Naive thymus-derived CD4-positive, alpha-beta T cell (primary cell): ENCODE measurements around the gene UGT1A10. TPM values are rescaled to one million over a fixed set of nuclear protein-coding genes. Genes with fewer than 3 reads are reported as not detected.
"Not testable (repeated sequence)": the region's sequence is repeated elsewhere in the genome, so short reads cannot be mapped to it uniquely, and the experiment has no call there.

ENCODE experiments used
- ATAC-seq: fragments of 150-1000 bp; cut with Tn5 transposase; 2 replicates; pipeline ENCODE4 v1.10.0; 2021; ENCODE audit warnings: mild to moderate bottlenecking, moderate library complexity
- CTCF ChIA-PET: fragments of 350-600 bp; sonication (Branson Sonifier 250); formaldehyde crosslinking; loops from one replicate; lab custom pipeline; 2021; ENCODE audit warnings: antibody characterized with exemption; lab: Charles Lee
- POLR2A ChIA-PET: fragments of 350-600 bp; sonication (Branson Sonifier 250); formaldehyde crosslinking; loops from one replicate; lab custom pipeline; 2021; ENCODE audit warnings: antibody characterized with exemption, inconsistent platforms; lab: Charles Lee
- DNase-seq, 9 donors: peaks; one replicate each; pipeline versions ENCODE4 v3.0.0 to v3.0.0-alpha.2; 2020 to 2022; ENCODE audit warnings: mixed read lengths in 1 of 9
- H3K27ac ChIP-seq: one replicate; pipeline ENCODE4 v1.7.0; 2013; ENCODE audit warnings: mild to moderate bottlenecking, low read depth, low read length, moderate library complexity
- H3K27me3 ChIP-seq, 2 donors: one replicate each; pipeline ENCODE4 v1.7.0; 2013; ENCODE audit warnings: low read length in 2 of 2, mild to moderate bottlenecking in 2 of 2, moderate library complexity in 2 of 2; ENCODE audit not compliant: control insufficient read depth in 2 of 2, insufficient read depth in 2 of 2
- H3K36me3 ChIP-seq, 3 experiments: 1 replicate in 2 of 3; 2 replicates in 1 of 3; pipeline ENCODE4 v1.7.0; 2013; ENCODE audit warnings: low read length in 3 of 3, mild to moderate bottlenecking in 3 of 3, moderate library complexity in 1 of 3; ENCODE audit not compliant: insufficient read depth in 3 of 3, control insufficient read depth in 2 of 3
- H3K4me1 ChIP-seq, 2 donors: one replicate each; pipeline ENCODE4 v1.7.0; 2013; ENCODE audit warnings: low read length in 2 of 2, mild to moderate bottlenecking in 2 of 2, moderate library complexity in 1 of 2; ENCODE audit not compliant: control insufficient read depth in 2 of 2, insufficient read depth in 2 of 2
- H3K4me3 ChIP-seq: 2 replicates; pipeline ENCODE4 v1.7.0; 2013; ENCODE audit warnings: mild to moderate bottlenecking, low read length
- H3K9me3 ChIP-seq, 3 experiments: 1 replicate in 2 of 3; 2 replicates in 1 of 3; pipeline ENCODE4 v1.7.0; 2013; ENCODE audit warnings: low read length in 3 of 3; ENCODE audit not compliant: control insufficient read depth in 2 of 3
- H3K27ac Mint-ChIP-seq, 9 donors: one replicate each; pipeline ENCODE4 v1.8.0; 2020 to 2022; ENCODE audit warnings: mixed read lengths in 9 of 9, mild to moderate bottlenecking in 8 of 9, moderate library complexity in 5 of 9, inconsistent platforms in 2 of 9
- H3K27me3 Mint-ChIP-seq, 5 donors: one replicate each; pipeline ENCODE4 v1.8.0; 2021 to 2022; ENCODE audit warnings: mixed read lengths in 5 of 5, mild to moderate bottlenecking in 1 of 5
- H3K36me3 Mint-ChIP-seq, 5 donors: one replicate each; pipeline ENCODE4 v1.8.0; 2020 to 2022; ENCODE audit warnings: mixed read lengths in 5 of 5, mild to moderate bottlenecking in 3 of 5, inconsistent platforms in 1 of 5
- H3K4me1 Mint-ChIP-seq, 7 donors: one replicate each; pipeline ENCODE4 v1.8.0; 2020 to 2022; ENCODE audit warnings: mixed read lengths in 7 of 7, mild to moderate bottlenecking in 3 of 7, inconsistent platforms in 1 of 7
- H3K4me3 Mint-ChIP-seq, 10 donors: one replicate each; pipeline ENCODE4 v1.8.0; 2020 to 2022; ENCODE audit warnings: mild to moderate bottlenecking in 10 of 10, mixed read lengths in 10 of 10, moderate library complexity in 6 of 10, inconsistent platforms in 2 of 10
- H3K9me3 Mint-ChIP-seq, 11 donors: one replicate each; pipeline ENCODE4 v1.8.0; 2020 to 2022; ENCODE audit warnings: mixed read lengths in 11 of 11, mild to moderate bottlenecking in 4 of 11, inconsistent platforms in 1 of 11, moderate library complexity in 1 of 11
- intact Hi-C, 2 donors: fragments of 100-400 bp; cut with micrococcal nuclease; formaldehyde crosslinking; loops; one replicate each; pipeline ENCODE4 v1.15.1; 2023
- polyA plus RNA-seq, 2 donors: library from polyadenylated mRNA; unstranded; fragments of 300-500 nt; fragmentation: Illumina TruSeq; gene quantifications; one replicate each; pipeline ENCODE4 v1.2.3, GENCODE V29; 2021
- total RNA-seq, 6 experiments: library from RNA in 5 of 6; stranded (reverse) in 5 of 6; gene quantifications; 1 replicate in 5 of 6; 2 replicates in 1 of 6; pipeline ENCODE4 v1.2.3 and lab custom pipeline; 2021 to 2026

The UGT1A10 gene
- total and polyA plus RNA-seq, 7 experiments from 2014 or later = not detected

GRCh38 chr2:233713262-233713615, 77.0 kb downstream of the UGT1A10 start:
- no peaks in the 10 kb centered on the region for H3K9me3 ChIP-seq
- no peak overlapping the region for H3K27ac ChIP-seq
- Mint-ChIP-seq H3K27ac (no peak overlapping the region), H3K27me3 (peaks cover 15 to 46% (median 40%) of the 10 kb centered on the region in 5 donors), H3K4me1 (peaks cover 0 to 5% (median 0%) of the 10 kb centered on the region in 7 donors), H3K4me3 (no peak overlapping the region), H3K9me3 (no peaks in the 10 kb centered on the region), H3K36me3 (no peaks in the 10 kb centered on the region)
- H3K36me3 ChIP-seq = no peaks in the 10 kb centered on the region
- no peak overlapping the region for H3K4me3 ChIP-seq
- CTCF ChIA-PET = no interaction called here
- DNase-seq (no peak), ATAC-seq (no peak)
- peaks cover 0 to 3% of the 10 kb centered on the region in 2 donors for H3K27me3 ChIP-seq
- no peaks in the 10 kb centered on the region for H3K4me1 ChIP-seq
- POLR2A ChIA-PET = no interaction called here
- intact Hi-C loops = loop anchor here in 1 of 2 donors (5.0 kb wide), 4 partner anchors 311 to 861 kb away; partner anchors contain the start of gene ATG16L1

- Histone ChIP-seq H3K27ac (no peak overlapping the region), H3K27me3 (peaks cover 0 to 3% of the 10 kb centered on the region in 2 donors), H3K4me3 (no peak overlapping the region), H3K36me3 (no peaks in the 10 kb centered on the region), H3K4me1 (no peaks in the 10 kb centered on the region), H3K9me3 (no peaks in the 10 kb centered on the region)
- Mint-ChIP-seq H3K27me3 (peaks cover 15 to 50% (median 45%) of the 10 kb centered on the region in 5 donors), H3K27ac (no peak overlapping the region), H3K4me1 (peaks cover 0 to 5% (median 0%) of the 10 kb centered on the region in 7 donors), H3K36me3 (no peaks in the 10 kb centered on the region), H3K9me3 (no peaks in the 10 kb centered on the region), H3K4me3 (no peak overlapping the region)
- ATAC-seq (no peak), DNase-seq (no peak)
- ChIA-PET POLR2A (no interaction called here), CTCF (no interaction called here)
- intact Hi-C loops = loop anchor here in 1 of 2 donors (5.0 kb wide), 4 partner anchors 312 to 862 kb away; partner anchors contain the start of gene ATG16L1
Observed at GRCh38 chr2:233714121-233714520, 77.9 kb downstream of the UGT1A10 start.

- intact Hi-C loops = no loop called here
- peaks cover 11 to 52% (median 39%) of the 10 kb centered on the region in 5 donors for H3K27me3 Mint-ChIP-seq
Observed at GRCh38 chr2:233718552-233718951, 82.3 kb downstream of the UGT1A10 start, which contains the start of gene UGT1A4. TSS of gene UGT1A4 (plus strand) at chr2:233718736. CDS start at chr2:233718821, 85 bp downstream.

GRCh38 chr2:233728723-233729301, 92.6 kb downstream of the UGT1A10 start, which contains the start of gene UGT1A3:
TSS of gene UGT1A3 (plus strand) at chr2:233729042. CDS start at chr2:233729127, 85 bp downstream.
- DNase-seq = no peak
- no peaks in the 10 kb centered on the region for H3K36me3 Mint-ChIP-seq
- no peak within 1 kb of the TSS for H3K4me3 ChIP-seq
- H3K9me3 Mint-ChIP-seq = peaks cover 0 to 5% (median 0%) of the 10 kb centered on the region in 11 donors
- H3K9me3 ChIP-seq = no peaks in the 10 kb centered on the region
- POLR2A ChIA-PET = no interaction called here
- peaks cover 0 to 37% (median 14%) of the 10 kb centered on the region in 5 donors for H3K27me3 Mint-ChIP-seq
- ATAC-seq = no peak
- CTCF ChIA-PET = no interaction called here
- no peak within 1 kb of the TSS for H3K27ac ChIP-seq
- no peaks in the 10 kb centered on the region for H3K36me3 ChIP-seq
- intact Hi-C loops = no loop called here
- no peak within 1 kb of the TSS for H3K27ac Mint-ChIP-seq
- no peaks in the 10 kb centered on the region for H3K27me3 ChIP-seq
- H3K4me1 Mint-ChIP-seq = no peaks in the 10 kb centered on the region
- H3K4me1 ChIP-seq = no peaks in the 10 kb centered on the region
- H3K4me3 Mint-ChIP-seq = no peak within 1 kb of the TSS

More at GRCh38 chr2:233718552-233718951, 82.3 kb downstream of the UGT1A10 start, which contains the start of gene UGT1A4:
- H3K4me1 Mint-ChIP-seq = peaks cover 0 to 5% (median 0%) of the 10 kb centered on the region in 7 donors
- no peak within 1 kb of the TSS for H3K4me3 ChIP-seq
- H3K9me3 ChIP-seq = no peaks in the 10 kb centered on the region
- ChIA-PET CTCF (no interaction called here), POLR2A (no interaction called here)
- DNase-seq = no peak
- H3K4me1 ChIP-seq = no peaks in the 10 kb centered on the region
- ATAC-seq = no peak
- no peaks in the 10 kb centered on the region for H3K36me3 Mint-ChIP-seq
- no peak within 1 kb of the TSS for H3K4me3 Mint-ChIP-seq
- H3K27ac Mint-ChIP-seq = no peak within 1 kb of the TSS
- no peaks in the 10 kb centered on the region for H3K9me3 Mint-ChIP-seq
- peaks cover 0 to 3% of the 10 kb centered on the region in 2 donors for H3K27me3 ChIP-seq
- H3K36me3 ChIP-seq = no peaks in the 10 kb centered on the region
- no peak within 1 kb of the TSS for H3K27ac ChIP-seq

GRCh38 chr2:233736868-233737653, 100.8 kb downstream of the UGT1A10 start:
- CTCF ChIA-PET = interaction anchor here (0.6 kb wide), 1 partner anchor 1132 kb away, joined by 6 read pairs; no protein-coding TSS in a partner anchor
- H3K4me1 Mint-ChIP-seq, H3K4me1 ChIP-seq, H3K27me3 ChIP-seq, H3K4me3 ChIP-seq, DNase-seq, H3K9me3 ChIP-seq, H3K36me3 ChIP-seq, H3K4me3 Mint-ChIP-seq, H3K9me3 Mint-ChIP-seq, ATAC-seq, H3K27ac Mint-ChIP-seq, H3K27ac ChIP-seq, POLR2A ChIA-PET, intact Hi-C loops: not testable (repeated sequence)
- peaks cover 21 to 40% (median 31%) of the 10 kb centered on the region in 5 donors for H3K27me3 Mint-ChIP-seq
- H3K36me3 Mint-ChIP-seq = peaks cover 0 to 11% (median 0%) of the 10 kb centered on the region in 5 donors

GRCh38 chr2:233740870-233741269, 104.6 kb downstream of the UGT1A10 start:
- ATAC-seq = no peak
- Mint-ChIP-seq H3K36me3 (peaks cover 0 to 11% (median 0%) of the 10 kb centered on the region in 5 donors), H3K4me3 (no peak overlapping the region), H3K4me1 (no peaks in the 10 kb centered on the region), H3K9me3 (peaks cover 0 to 10% (median 0%) of the 10 kb centered on the region in 11 donors), H3K27ac (no peak overlapping the region), H3K27me3 (peaks cover 17 to 25% (median 19%) of the 10 kb centered on the region in 5 donors)
- ChIA-PET POLR2A (no interaction called here), CTCF (no interaction called here)
- no peak for DNase-seq
- intact Hi-C loops = no loop called here
- Histone ChIP-seq H3K27me3 (no peaks in the 10 kb centered on the region), H3K36me3 (no peaks in the 10 kb centered on the region), H3K9me3 (no peaks in the 10 kb centered on the region), H3K4me3 (no peak overlapping the region), H3K27ac (no peak overlapping the region), H3K4me1 (no peaks in the 10 kb centered on the region)
